Renal cortex interstitium (tissue), 11 donors: ENCODE measurements around the gene ITPKC. TPM values are rescaled to one million over a fixed set of nuclear protein-coding genes. Genes with fewer than 3 reads are reported as not detected.
"Not testable (repeated sequence)": the region's sequence is repeated elsewhere in the genome, so short reads cannot be mapped to it uniquely, and the experiment has no call there.

ENCODE experiments used
- DNase-seq, 11 donors: peaks; one replicate each; pipeline ENCODE4 v3.0.0-alpha.2; 2013; ENCODE audit warnings: low read depth in 9 of 11, low spot score in 4 of 11; ENCODE audit errors: extremely low read depth in 1 of 11
- polyA plus RNA-seq, 3 donors: library from polyadenylated mRNA; unstranded; fragments of 120-200 nt; gene quantifications; one replicate each; pipeline ENCODE4 v1.2.1, GENCODE V29; 2013; ENCODE audit not compliant: insufficient read length in 3 of 3

ITPKC gene
- polyA plus RNA-seq, 3 donors = 12.3 to 15.4 (median 14.2) TPM

GRCh38 chr19:40777645-40777936 is 60.7 kb downstream of the ITPKC start:
- DNase-seq = no peak

- peak; percentile 98 to 100 (median 100) for DNase-seq
These were observed 61.2 kb downstream of the ITPKC start, which contains the start of gene RAB4B for GRCh38 chr19:40777937-40778705. Gene RAB4B (plus strand): TSS chr19:40778247. CDS start chr19:40778376, 129 bp downstream.

GRCh38 chr19:40778706-40779284 is 61.9 kb downstream of the ITPKC start:
- DNase-seq = no peak

GRCh38 chr19:40780582-40780981 is 63.7 kb downstream of the ITPKC start:
- no peak for DNase-seq

GRCh38 chr19:40781140-40781539 is 64.2 kb downstream of the ITPKC start:
- no peak for DNase-seq

GRCh38 chr19:40783711-40784110 is 66.8 kb downstream of the ITPKC start:
- no peak for DNase-seq

GRCh38 chr19:40784146-40784545 is 67.2 kb downstream of the ITPKC start:
- not testable (repeated sequence) for DNase-seq

- no peak for DNase-seq
These were observed 68.6 kb downstream of the ITPKC start for GRCh38 chr19:40785526-40785925.

- DNase-seq = no peak
These were observed 69.4 kb downstream of the ITPKC start for GRCh38 chr19:40786060-40787037.

Other genes with a start within 250 kb of the ITPKC start
- 10 to 100 TPM; 44.3 to 47.9 (median 45.6) TPM for gene SHKBP1, start 140.2 kb upstream of the ITPKC start, polyA plus RNA-seq
- gene LTBP4, start 115.7 kb upstream of the ITPKC start, polyA plus RNA-seq = 100 to 1,000 TPM; 156 to 325 (median 271) TPM
- 10 to 100 TPM in 2 of 3 donors, 1 to 10 TPM in 1; 9.4 to 16.0 (median 15.9) TPM for gene NUMBL, start 26.5 kb upstream of the ITPKC start, polyA plus RNA-seq
- 10 to 100 TPM; 30.7 to 45.2 (median 38.9) TPM for gene COQ8B, start 226 bp upstream of the ITPKC start, polyA plus RNA-seq
- 10 to 100 TPM; 14.5 to 18.5 (median 15.1) TPM for gene ACTMAP, start 33.4 kb downstream of the ITPKC start, polyA plus RNA-seq
- gene SNRPA, start 34.1 kb downstream of the ITPKC start, polyA plus RNA-seq = 100 to 1,000 TPM; 111 to 126 (median 117) TPM
- 1 to 10 TPM in 2 of 3 donors, under 1 TPM in 1; 0.19 to 3.5 (median 1.4) TPM for gene MIA, start 58.4 kb downstream of the ITPKC start, polyA plus RNA-seq
- gene RAB4B, start 61.1 kb downstream of the ITPKC start, polyA plus RNA-seq = 10 to 100 TPM in 2 of 3 donors, 1 to 10 TPM in 1; 7.0 to 13.5 (median 12.6) TPM
- gene EGLN2, start 82.1 kb downstream of the ITPKC start, polyA plus RNA-seq = 10 to 100 TPM; 60.1 to 80.5 (median 74.4) TPM
- gene CYP2A6, start 133.3 kb downstream of the ITPKC start, polyA plus RNA-seq = under 1 TPM in 2 of 3 donors, not detected in 1; 0.18 to 0.24 TPM
- under 1 TPM in 2 of 3 donors, not detected in 1; 0.10 to 0.20 TPM for gene CYP2A7, start 165.1 kb downstream of the ITPKC start, polyA plus RNA-seq